Measurements from ENCODE around the gene ADAMTS3.
"Not testable (repeated sequence)": the region's sequence is repeated elsewhere in the genome, so short reads cannot be mapped to it uniquely, and the experiment has no call there.

DNA sequence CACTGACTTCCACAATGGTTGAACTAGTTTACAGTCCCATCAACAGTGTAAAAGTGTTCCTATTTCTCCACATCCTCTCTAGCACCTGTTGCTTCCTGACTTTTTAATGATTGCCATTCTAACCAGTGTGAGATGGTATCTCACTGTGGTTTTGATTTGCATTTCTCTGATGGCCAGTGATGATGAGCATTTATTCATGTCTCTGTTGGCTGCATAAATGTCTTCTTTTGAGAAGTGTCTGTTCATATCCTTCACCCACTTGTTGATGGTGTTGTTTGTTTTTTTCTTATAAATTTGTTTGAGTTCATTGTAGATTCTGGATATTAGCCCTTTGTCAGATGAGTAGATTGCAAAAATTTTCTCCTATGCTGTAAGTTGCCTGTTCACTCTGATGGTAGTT, 143.1 kb downstream of the ADAMTS3 start:
- not testable (repeated sequence) for TF ChIP-seq YY1 (IDR thresholded peaks at IDR 0.05; ENCODE audit: insufficient read depth, insufficient read length); ZNF274 (IDR thresholded peaks at IDR 0.05; ENCODE audit: low read depth, low read length)
